HEK293 (cell line): Measurements from ENCODE around the gene WHRN.

ENCODE experiments used
- CTCF ChIA-PET: fragments of 350-600 bp; formaldehyde crosslinking; extraction: SDS; loops from one replicate; lab custom pipeline; 2021; ENCODE audit warnings: antibody characterized with exemption; lab: Yijun Ruan, JAX
- POLR2A ChIA-PET: fragments of 300-600 bp; formaldehyde crosslinking; extraction: SDS; loops from one replicate; lab custom pipeline; 2020; ENCODE audit warnings: antibody characterized with exemption, inconsistent platforms; lab: Yijun Ruan, JAX
- H3K27ac ChIP-seq: fragments of 200-500 bp; sonication (Bioruptor generic); 2 replicates; pipeline ENCODE4 v1.5.1; 2014; ENCODE audit warnings: low read depth, low read length, control low read depth, inconsistent platforms; ENCODE audit errors: extremely low read depth
- H3K36me3 ChIP-seq, 2 experiments: fragments of 200-500 bp in 1 of 2; sonication (Bioruptor generic) in 1 of 2; 1 replicate in 1 of 2; 2 replicates in 1 of 2; pipeline ENCODE4 v1.5.1; 2014 to 2017; ENCODE audit warnings: inconsistent platforms in 2 of 2, low read length in 2 of 2; ENCODE audit not compliant: control insufficient read depth in 2 of 2, insufficient read depth in 1 of 2
- H3K4me1 ChIP-seq: fragments of 200-500 bp; sonication (Bioruptor generic); 2 replicates; pipeline ENCODE4 v1.5.1; 2014; ENCODE audit warnings: mild to moderate bottlenecking, low read length, inconsistent platforms; ENCODE audit not compliant: control insufficient read depth, insufficient read depth
- H3K4me3 ChIP-seq: 2 replicates; pipeline ENCODE4 v1.5.1; 2011; ENCODE audit warnings: low read depth, mild to moderate bottlenecking, control low read depth, low read length, moderate library complexity
- H3K9me3 ChIP-seq: fragments of 200-500 bp; sonication (Bioruptor generic); 2 replicates; pipeline ENCODE4 v1.5.1; 2014; ENCODE audit warnings: low read depth, low read length, inconsistent platforms; ENCODE audit not compliant: control insufficient read depth, insufficient read depth
- GFI1B ChIP-seq: fragments of 450-650 bp; formaldehyde crosslinking; IDR thresholded peaks from 2 replicates; pipeline ENCODE4 v1.5.1; 2016; ENCODE audit warnings: missing biosample characterization, missing genetic modification characterization
- HOXA7 ChIP-seq: sonication (generic); formaldehyde crosslinking; IDR thresholded peaks from 2 replicates; pipeline ENCODE4 v1.8.1; 2022; ENCODE audit warnings: missing genetic modification reagents, borderline replicate concordance
- KLF9 ChIP-seq: fragments of 450-650 bp; formaldehyde crosslinking; IDR thresholded peaks from 2 replicates; pipeline ENCODE4 v1.5.1; 2016; ENCODE audit warnings: missing biosample characterization, missing genetic modification characterization, low read depth
- PRDM1 ChIP-seq: fragments of 450-650 bp; formaldehyde crosslinking; IDR thresholded peaks from 2 replicates; pipeline ENCODE4; 2016; ENCODE audit warnings: missing biosample characterization, missing genetic modification characterization
- SCRT1 ChIP-seq: fragments of 450-650 bp; formaldehyde crosslinking; IDR thresholded peaks from 2 replicates; pipeline ENCODE4 v1.5.1; 2016; ENCODE audit warnings: missing biosample characterization, missing genetic modification characterization, borderline replicate concordance
- ZBTB1 ChIP-seq: fragments of 450-650 bp; formaldehyde crosslinking; IDR thresholded peaks from 2 replicates; pipeline ENCODE4 v1.5.1; 2016; ENCODE audit warnings: missing biosample characterization, missing genetic modification characterization
- ZBTB10 ChIP-seq: fragments of 450-650 bp; formaldehyde crosslinking; IDR thresholded peaks from 2 replicates; pipeline ENCODE4 v1.5.1; 2016; ENCODE audit warnings: missing biosample characterization, missing genetic modification characterization
- ZBTB20 ChIP-seq: fragments of 450-650 bp; formaldehyde crosslinking; IDR thresholded peaks from 2 replicates; pipeline ENCODE4 v1.5.1; 2016; ENCODE audit warnings: missing biosample characterization, missing genetic modification characterization
- ZBTB8A ChIP-seq: fragments of 450-650 bp; formaldehyde crosslinking; IDR thresholded peaks from 2 replicates; pipeline ENCODE4 v1.5.1; 2016; ENCODE audit warnings: missing biosample characterization, missing genetic modification characterization
- ZFP37 ChIP-seq: fragments of 450-650 bp; formaldehyde crosslinking; IDR thresholded peaks from 2 replicates; pipeline ENCODE4 v1.5.1; 2016; ENCODE audit warnings: missing biosample characterization, missing genetic modification characterization
- ZNF16 ChIP-seq: fragments of 450-650 bp; formaldehyde crosslinking; IDR thresholded peaks from 2 replicates; pipeline ENCODE4 v1.5.1; 2016; ENCODE audit warnings: low read depth, missing biosample characterization, missing genetic modification characterization
- ZNF2 ChIP-seq: fragments of 450-650 bp; formaldehyde crosslinking; IDR thresholded peaks from 2 replicates; pipeline ENCODE4 v1.5.1; 2016; ENCODE audit warnings: missing biosample characterization, missing genetic modification characterization
- ZNF404 ChIP-seq: fragments of 450-650 bp; formaldehyde crosslinking; IDR thresholded peaks from 2 replicates; pipeline ENCODE4 v1.5.1; 2017; ENCODE audit warnings: missing biosample characterization, missing genetic modification characterization
- ZNF416 ChIP-seq: fragments of 450-650 bp; formaldehyde crosslinking; IDR thresholded peaks from 2 replicates; pipeline ENCODE4 v1.5.1; 2016; ENCODE audit warnings: missing biosample characterization, missing genetic modification characterization
- ZNF433 ChIP-seq: fragments of 450-650 bp; formaldehyde crosslinking; IDR thresholded peaks from 2 replicates; pipeline ENCODE4 v1.5.1; 2016; ENCODE audit warnings: missing biosample characterization, missing genetic modification characterization, low read depth
- ZNF501 ChIP-seq: fragments of 450-650 bp; formaldehyde crosslinking; IDR thresholded peaks from 2 replicates; pipeline ENCODE4 v1.5.1; 2016; ENCODE audit warnings: missing biosample characterization, missing genetic modification characterization
- ZNF571 ChIP-seq: fragments of 450-650 bp; formaldehyde crosslinking; IDR thresholded peaks from 2 replicates; pipeline ENCODE4 v1.5.0; 2017; ENCODE audit warnings: missing biosample characterization, missing genetic modification characterization
- ZNF830 ChIP-seq: fragments of 450-650 bp; IDR thresholded peaks from 2 replicates; pipeline ENCODE4 v1.5.0; 2018; ENCODE audit warnings: missing biosample characterization, missing genetic modification characterization, low read depth, mild to moderate bottlenecking, moderate library complexity
- ZNF837 ChIP-seq: fragments of 450-650 bp; formaldehyde crosslinking; IDR thresholded peaks from 2 replicates; pipeline ENCODE4 v1.5.1; 2016; ENCODE audit warnings: missing biosample characterization, missing genetic modification characterization
- ZSCAN16 ChIP-seq: fragments of 450-650 bp; formaldehyde crosslinking; IDR thresholded peaks from 2 replicates; pipeline ENCODE4 v1.5.1; 2016; ENCODE audit warnings: missing biosample characterization, missing genetic modification characterization

The WHRN gene

GRCh38 chr9:114529285-114529684 lies 24.0 kb upstream of the WHRN start:
- Histone ChIP-seq H3K9me3 (no peaks in the 10 kb centered on the region), H3K36me3 (no peaks in the 10 kb centered on the region), H3K4me3 (no peak overlapping the region), H3K4me1 (no peaks in the 10 kb centered on the region), H3K27ac (no peak overlapping the region)
- TF ChIP-seq ZBTB1 (tag by site-specific recombination) (no peak), ZNF16 (tag by site-specific recombination) (no peak), ZBTB10 (tag by site-specific recombination) (no peak), ZNF830 (tag by site-specific recombination) (no peak), ZSCAN16 (tag by site-specific recombination) (no peak), SCRT1 (tag by site-specific recombination) (no peak), ZNF416 (no peak), ZNF571 (tag by site-specific recombination) (no peak), KLF9 (tag by site-specific recombination) (no peak), ZBTB8A (tag by site-specific recombination) (no peak), ZBTB20 (tag by site-specific recombination) (no peak), ZNF2 (tag by site-specific recombination) (no peak), ZNF837 (tag by site-specific recombination) (no peak), GFI1B (tag by site-specific recombination) (no peak), HOXA7 (CRISPR knock-in tag) (no peak)
- ChIA-PET POLR2A (interaction anchor here (0.7 to 1.4 kb wide), 3 partner anchors 35 to 275 kb away, joined by 5 to 12 read pairs (median 7); partner anchors contain the start of gene ATP6V1G1), CTCF (interaction anchor here (1.2 to 1.3 kb wide), 3 partner anchors 9 to 124 kb away, joined by 3 to 4 read pairs (median 3); no protein-coding TSS in a partner anchor)

- Histone ChIP-seq H3K4me1 (no peaks in the 10 kb centered on the region), H3K27ac (no peak overlapping the region), H3K4me3 (no peak overlapping the region), H3K9me3 (no peaks in the 10 kb centered on the region), H3K36me3 (no peaks in the 10 kb centered on the region)
- CTCF ChIA-PET, result interaction anchor here (0.9 to 2.6 kb wide), 3 partner anchors 12 to 25 kb away, joined by 3 to 15 read pairs (median 3); no protein-coding TSS in a partner anchor
- TF ChIP-seq ZNF404 (no peak), PRDM1 (tag by site-specific recombination) (0 out of 2 replicates have a peak, but pooled peaks have one; percentile 48)
- POLR2A ChIA-PET, result interaction anchor here (1.6 kb wide), 1 partner anchor 25 kb away, joined by 3 read pairs; no protein-coding TSS in a partner anchor
Measured at GRCh38 chr9:114526807-114527206, 21.5 kb upstream of the WHRN start.

- POLR2A ChIA-PET, result no interaction called here
- no peaks in the 10 kb centered on the region for H3K4me1 ChIP-seq
- TF ChIP-seq KLF9 (tag by site-specific recombination), result no peak
- no peak for TF ChIP-seq ZFP37 (tag by site-specific recombination)
- no peak for TF ChIP-seq ZNF501
- no peak for TF ChIP-seq ZNF433
- TF ChIP-seq SCRT1 (tag by site-specific recombination), result no peak
- TF ChIP-seq, all 188 proteins: peak for 0
- H3K4me3 ChIP-seq, result no peak overlapping the region
- no peak overlapping the region for H3K27ac ChIP-seq
- H3K36me3 ChIP-seq, result no peaks in the 10 kb centered on the region
- H3K9me3 ChIP-seq, result no peaks in the 10 kb centered on the region
- CTCF ChIA-PET, result interaction anchor here (0.7 to 2.6 kb wide), 6 partner anchors 13 to 216 kb away, joined by 3 to 15 read pairs (median 3); no protein-coding TSS in a partner anchor
Measured at GRCh38 chr9:114525513-114525912, 20.2 kb upstream of the WHRN start.
